Measurements from ENCODE around the gene LYPD6. TPM values are rescaled to one million over a fixed set of nuclear protein-coding genes. Genes with fewer than 3 reads are reported as not detected.
A peak's percentile ranks its signal among the peaks of the same experiment; 100 is the strongest.

LYPD6 gene
- total RNA-seq, 1 donor from 2014 or later = 0.26 TPM

DNA sequence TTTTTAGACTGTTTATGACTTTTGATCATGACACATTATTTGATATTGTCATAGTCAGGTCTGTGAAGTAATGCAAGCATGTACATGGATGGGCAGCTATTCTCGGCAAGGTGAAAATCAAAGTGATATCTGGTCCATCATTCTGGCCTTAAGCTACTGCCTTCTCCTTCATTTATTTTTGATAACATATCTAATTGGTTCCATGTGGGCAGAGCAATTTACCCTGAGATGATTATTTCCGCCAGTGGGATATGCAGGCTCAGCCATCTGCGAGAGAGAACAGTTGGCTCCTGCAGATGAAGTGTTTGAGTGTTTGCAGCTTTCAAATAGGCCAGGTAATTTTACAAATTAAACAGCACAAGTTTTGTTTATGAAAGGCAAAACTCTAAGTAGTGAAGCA, 116.4 kb downstream of the LYPD6 start:
- no peak for DNase-seq (ENCODE audit: low read depth)
- Histone ChIP-seq H3K4me3 (ENCODE audit: low read depth, low read length) (no peak overlapping the region), H3K36me3 (ENCODE audit: control insufficient read depth, insufficient read depth, low read length) (no peaks in the 10 kb centered on the region), H3K27me3 (ENCODE audit: control insufficient read depth, insufficient read depth, low read length) (no peaks in the 10 kb centered on the region)
- no peak for TF ChIP-seq CTCF (IDR thresholded peaks at IDR 0.05; ENCODE audit: insufficient read depth, low read length, severe bottlenecking)
- FAIRE-seq = no peak

DNA sequence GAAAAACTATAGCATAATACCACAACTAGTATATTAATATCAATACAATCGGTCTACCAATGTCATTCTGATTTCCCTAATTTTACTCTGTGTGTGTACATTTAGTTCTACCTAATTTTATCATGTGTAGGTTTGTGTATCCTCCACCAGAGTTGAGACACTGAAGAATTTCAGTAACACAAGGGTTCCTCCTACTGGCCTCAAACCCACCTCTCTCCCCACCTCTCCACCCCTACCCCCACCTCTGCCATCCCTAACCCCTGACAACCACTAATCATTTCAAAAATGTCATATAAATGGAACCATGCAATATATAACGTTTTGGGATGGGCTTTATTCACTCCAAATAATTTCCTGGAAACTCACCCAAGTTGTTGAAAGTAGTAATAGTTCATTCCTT, 117.9 kb downstream of the LYPD6 start:
- DNase-seq (ENCODE audit: low read depth) = no peak
- H3K36me3 ChIP-seq (ENCODE audit: control insufficient read depth, insufficient read depth, low read length) = no peaks in the 10 kb centered on the region
- H3K4me3 ChIP-seq (ENCODE audit: low read depth, low read length) = no peak overlapping the region
- H3K27me3 ChIP-seq (ENCODE audit: control insufficient read depth, insufficient read depth, low read length) = no peaks in the 10 kb centered on the region
- no peak for FAIRE-seq
- TF ChIP-seq CTCF (IDR thresholded peaks at IDR 0.05; ENCODE audit: insufficient read depth, low read length, severe bottlenecking) = no peak

DNA sequence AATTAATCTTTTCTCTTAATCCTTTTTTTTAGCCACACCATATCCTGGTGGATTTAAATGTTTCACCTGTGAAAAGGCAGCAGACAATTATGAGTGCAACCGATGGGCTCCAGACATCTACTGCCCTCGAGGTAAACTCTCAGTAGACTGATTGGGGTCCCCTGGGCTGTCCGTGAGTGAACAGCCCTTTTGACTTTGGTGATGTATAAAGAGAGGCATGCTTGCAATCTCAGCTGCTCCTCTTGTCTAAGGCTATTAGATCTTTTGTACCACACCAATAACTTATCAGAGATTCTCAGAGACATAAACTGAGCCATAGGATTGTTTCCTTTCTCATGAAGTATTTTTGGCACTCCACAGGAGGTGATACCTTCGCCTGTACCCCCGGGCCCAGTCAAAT, 118.6 kb downstream of the LYPD6 start:
- FAIRE-seq = no peak
- no peak for TF ChIP-seq CTCF (IDR thresholded peaks at IDR 0.05; ENCODE audit: insufficient read depth, low read length, severe bottlenecking)

DNA sequence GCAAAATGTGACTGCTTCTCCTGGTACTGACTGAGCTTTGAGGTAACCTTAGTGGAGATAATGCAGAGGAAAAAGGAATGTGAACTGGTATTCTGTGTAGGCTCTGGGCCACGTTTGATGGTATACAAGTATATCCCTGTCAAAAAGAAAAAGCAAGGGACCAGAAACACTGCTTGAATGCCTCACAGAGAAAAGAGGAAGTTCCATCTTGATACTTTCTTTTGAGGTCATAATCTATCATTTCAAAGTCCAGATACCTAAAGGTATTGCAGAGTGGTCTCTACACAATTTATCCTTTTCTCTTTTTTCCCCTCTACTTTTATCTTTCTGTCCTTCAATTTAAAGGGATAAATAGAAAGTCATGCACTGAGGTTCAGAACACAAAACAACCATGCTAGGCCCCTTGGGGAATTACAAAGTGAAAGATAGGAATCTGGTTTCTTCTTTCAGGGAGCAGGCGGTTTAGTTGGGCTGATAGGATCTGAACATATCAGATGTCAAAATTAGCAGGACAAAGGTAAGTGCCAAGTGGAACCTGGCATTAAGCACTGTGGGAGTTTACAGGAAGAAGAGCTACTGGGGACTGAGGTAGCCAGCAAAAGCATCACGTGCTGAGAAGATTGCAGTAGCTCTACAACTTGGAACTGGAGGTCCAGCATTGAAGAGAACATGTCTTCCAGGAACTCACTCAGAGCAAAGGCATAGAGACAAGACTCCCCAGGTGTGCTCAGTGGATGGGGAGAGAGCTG, 121.2 kb downstream of the LYPD6 start:
- peak; percentile 32 for FAIRE-seq
- TF ChIP-seq CTCF (IDR thresholded peaks at IDR 0.05; ENCODE audit: insufficient read depth, low read length, severe bottlenecking) = no peak
- no peak for DNase-seq (ENCODE audit: low read depth)
- Histone ChIP-seq H3K36me3 (ENCODE audit: control insufficient read depth, insufficient read depth, low read length) (no peaks in the 10 kb centered on the region), H3K27me3 (ENCODE audit: control insufficient read depth, insufficient read depth, low read length) (no peaks in the 10 kb centered on the region), H3K4me3 (ENCODE audit: low read depth, low read length) (no peak overlapping the region)

More for the DNA sequence above, 118.6 kb downstream of the LYPD6 start:
- no peaks in the 10 kb centered on the region for H3K36me3 ChIP-seq (ENCODE audit: control insufficient read depth, insufficient read depth, low read length)
- no peak overlapping the region for H3K4me3 ChIP-seq (ENCODE audit: low read depth, low read length)
- no peaks in the 10 kb centered on the region for H3K27me3 ChIP-seq (ENCODE audit: control insufficient read depth, insufficient read depth, low read length)
- no peak for DNase-seq (ENCODE audit: low read depth)

DNA sequence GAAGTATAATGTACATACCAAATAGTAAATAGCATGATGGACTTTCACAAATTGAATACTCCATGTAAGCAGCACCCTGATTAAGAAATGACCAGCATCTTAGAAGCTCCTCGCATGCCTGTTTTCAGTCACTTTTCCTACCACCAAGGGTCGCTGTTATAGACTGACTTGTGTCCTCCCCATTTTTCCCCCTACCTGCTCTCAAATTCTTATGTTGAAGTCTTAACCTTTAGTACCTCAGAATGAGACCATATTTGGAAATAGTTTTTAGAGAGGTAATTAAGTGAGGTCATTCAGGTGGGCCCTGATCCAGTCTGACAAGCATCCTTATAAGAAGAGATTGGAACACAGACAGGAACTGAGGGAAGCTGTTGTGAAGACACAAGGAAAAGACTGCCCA, 125.9 kb downstream of the LYPD6 start:
- DNase-seq (ENCODE audit: low read depth) (no peak), FAIRE-seq (no peak)
- H3K36me3 ChIP-seq (ENCODE audit: control insufficient read depth, insufficient read depth, low read length) = no peaks in the 10 kb centered on the region
- no peak overlapping the region for H3K4me3 ChIP-seq (ENCODE audit: low read depth, low read length)
- TF ChIP-seq CTCF (IDR thresholded peaks at IDR 0.05; ENCODE audit: insufficient read depth, low read length, severe bottlenecking) = no peak
- no peaks in the 10 kb centered on the region for H3K27me3 ChIP-seq (ENCODE audit: control insufficient read depth, insufficient read depth, low read length)

DNA sequence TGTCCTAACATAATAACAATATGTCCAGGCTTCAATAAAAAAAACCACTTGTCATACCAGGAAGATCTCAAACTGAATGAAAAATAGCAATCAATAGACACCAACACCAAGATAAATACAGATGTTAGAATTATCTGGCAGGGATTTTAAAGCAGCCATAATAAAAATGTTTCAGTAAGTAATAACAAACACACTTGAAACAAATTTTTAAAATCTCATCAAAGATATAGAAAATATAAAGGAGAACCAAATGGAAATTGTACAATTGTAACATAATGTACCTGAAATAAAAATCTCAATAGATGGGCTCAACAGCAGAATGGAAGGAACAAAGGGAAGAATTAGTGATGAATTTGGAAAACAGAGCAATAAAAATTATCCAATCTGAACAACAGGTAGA, 128.1 kb downstream of the LYPD6 start:
- FAIRE-seq = no peak
- TF ChIP-seq CTCF (IDR thresholded peaks at IDR 0.05; ENCODE audit: insufficient read depth, low read length, severe bottlenecking) = no peak
- H3K36me3 ChIP-seq (ENCODE audit: control insufficient read depth, insufficient read depth, low read length) = no peaks in the 10 kb centered on the region
- no peak for DNase-seq (ENCODE audit: low read depth)
- H3K4me3 ChIP-seq (ENCODE audit: low read depth, low read length) = no peak overlapping the region
- H3K27me3 ChIP-seq (ENCODE audit: control insufficient read depth, insufficient read depth, low read length) = no peaks in the 10 kb centered on the region
